NCI-H1092 treated with DMSO at 0.1 percent for 48 hours (cell line): ENCODE results near the gene PPP1R9B.

Experiments used
- DNase-seq: peaks from one replicate; lab custom pipeline; 2025; lab: John Stamatoyannopoulos, UW

Gene PPP1R9B

DNA sequence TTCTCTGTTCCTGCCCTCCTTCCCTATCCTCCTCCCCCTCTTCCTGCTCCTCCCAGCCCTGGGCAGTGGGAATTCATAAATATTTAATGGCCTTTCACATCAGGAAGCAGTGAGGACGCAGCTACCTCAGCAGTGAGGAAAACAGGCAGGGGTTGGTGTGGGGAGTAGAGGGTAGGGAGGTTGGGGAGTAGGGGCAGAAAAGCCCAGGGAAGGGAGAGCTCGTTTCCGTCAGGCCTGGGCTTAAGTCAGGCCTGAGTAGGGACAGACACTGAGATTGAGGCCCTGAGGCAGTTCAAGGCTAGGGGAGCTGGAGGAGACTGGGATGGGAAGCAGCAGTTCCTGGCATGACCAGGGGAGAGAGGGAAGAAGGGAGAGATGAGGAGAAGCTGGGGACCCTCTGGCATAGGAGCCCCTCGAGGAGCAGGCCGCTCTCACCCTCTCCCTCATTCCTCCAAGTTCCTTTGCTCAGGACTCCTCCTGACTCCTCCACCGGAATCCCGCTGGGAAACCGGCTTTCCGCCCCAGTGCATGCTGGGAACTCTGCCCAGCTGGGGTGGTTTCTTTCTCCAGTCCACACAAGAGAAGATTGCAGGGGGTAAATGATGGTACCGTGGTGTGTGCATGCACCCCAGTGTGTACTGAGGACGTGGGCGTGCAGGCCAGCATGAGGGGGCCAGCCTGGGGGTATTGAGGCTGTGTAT is 26.7 kb downstream of the PPP1R9B start:
- DNase-seq: peak; percentile 8

DNA sequence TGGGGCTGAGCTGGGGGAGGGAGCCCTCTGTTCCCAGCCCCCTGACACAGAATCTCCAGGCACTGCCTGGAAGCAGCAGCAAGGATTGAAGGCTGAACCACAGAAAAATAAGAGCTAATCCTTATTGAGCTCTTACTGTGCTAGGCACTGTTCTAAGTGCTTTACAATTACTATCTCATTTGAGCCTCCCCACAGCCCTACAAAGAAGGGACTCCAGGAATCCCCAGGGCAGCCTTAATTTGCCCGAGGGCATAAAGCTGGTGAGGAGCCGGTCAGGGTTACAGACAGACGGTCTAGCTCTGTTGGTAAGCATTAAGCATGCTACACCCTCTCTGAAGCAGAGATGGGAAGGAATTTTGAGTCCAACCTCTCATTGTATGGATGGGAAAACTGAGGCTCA is 27.5 kb downstream of the PPP1R9B start:
- no peak for DNase-seq

DNA sequence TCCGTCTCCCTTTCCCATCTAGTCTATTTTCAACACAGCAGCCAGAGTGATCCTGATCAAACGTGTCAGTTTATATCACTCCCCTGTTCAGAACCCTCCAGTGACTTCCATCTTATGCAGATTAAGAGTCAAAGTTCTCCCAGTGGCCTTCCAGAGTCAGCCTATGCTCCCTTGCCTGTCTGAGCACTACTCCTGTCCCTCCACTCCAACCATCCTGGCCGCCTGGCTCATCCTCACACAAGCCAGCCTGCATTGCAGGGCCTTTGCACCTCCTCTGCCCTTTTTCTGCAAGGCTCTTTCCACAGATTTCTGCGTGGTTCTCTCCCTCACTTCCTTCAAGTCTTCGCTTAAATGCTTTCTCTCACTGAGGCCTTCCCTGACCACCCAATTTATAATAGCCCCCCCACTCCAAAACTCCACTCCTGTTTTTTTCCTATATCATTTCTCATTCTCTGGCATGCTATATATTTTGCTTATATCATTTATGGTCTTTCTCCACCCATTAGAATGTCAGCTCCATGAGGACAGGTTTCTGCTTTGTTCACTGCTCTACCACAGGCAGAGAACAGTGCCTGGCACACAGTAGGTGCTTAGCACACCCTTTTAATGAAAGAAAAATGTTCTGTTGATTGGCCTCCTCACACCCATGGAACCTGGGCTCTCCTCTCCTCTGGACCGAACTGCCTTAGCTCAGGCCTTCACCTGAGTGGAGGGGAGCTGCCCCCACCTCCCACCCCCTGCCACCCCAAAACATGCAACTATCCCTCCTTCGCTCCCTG is 29.8 kb downstream of the PPP1R9B start:
- no peak for DNase-seq

GRCh38 chr17:50118828-50119218 is 31.7 kb downstream of the PPP1R9B start:
- no peak for DNase-seq

DNA sequence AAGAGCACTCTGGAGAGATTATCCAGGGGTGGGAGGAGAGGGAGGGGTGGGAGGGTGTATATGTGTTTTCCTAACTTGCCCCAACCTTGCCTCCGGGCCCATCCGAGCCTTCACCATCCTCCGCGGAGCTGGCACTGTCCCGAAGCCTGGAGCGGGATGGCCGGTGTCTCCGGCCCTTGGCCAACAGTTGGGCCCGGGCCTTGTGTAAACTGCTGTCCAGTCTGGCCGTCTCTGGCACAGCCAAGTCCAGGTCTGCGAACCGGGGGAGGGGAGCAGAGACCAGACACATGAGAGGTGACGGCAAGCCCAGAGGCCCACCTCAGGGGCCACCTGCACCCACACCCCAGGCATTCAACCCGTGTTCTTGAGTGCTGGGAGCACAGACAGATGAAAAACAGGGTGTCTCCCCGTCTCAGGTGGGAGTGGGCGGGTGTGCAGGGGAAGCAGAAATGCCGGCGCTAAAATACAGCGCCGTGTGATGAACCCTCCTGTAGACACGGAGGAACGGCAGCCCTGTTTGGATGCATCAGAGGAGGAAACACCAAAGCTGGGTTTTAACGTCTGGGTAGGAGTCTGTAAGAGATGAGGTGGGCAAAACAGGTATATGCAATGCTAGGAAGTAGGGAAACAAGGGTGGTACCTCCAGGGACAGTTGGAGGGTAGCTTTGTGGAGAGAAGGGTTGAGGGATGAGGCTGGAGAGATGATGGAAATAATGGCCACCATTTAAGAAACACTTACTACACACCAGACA is 32.2 kb downstream of the PPP1R9B start:
- DNase-seq: no peak

GRCh38 chr17:50117202-50118051 is 33.0 kb downstream of the PPP1R9B start:
- peak; percentile 50 for DNase-seq

DNA sequence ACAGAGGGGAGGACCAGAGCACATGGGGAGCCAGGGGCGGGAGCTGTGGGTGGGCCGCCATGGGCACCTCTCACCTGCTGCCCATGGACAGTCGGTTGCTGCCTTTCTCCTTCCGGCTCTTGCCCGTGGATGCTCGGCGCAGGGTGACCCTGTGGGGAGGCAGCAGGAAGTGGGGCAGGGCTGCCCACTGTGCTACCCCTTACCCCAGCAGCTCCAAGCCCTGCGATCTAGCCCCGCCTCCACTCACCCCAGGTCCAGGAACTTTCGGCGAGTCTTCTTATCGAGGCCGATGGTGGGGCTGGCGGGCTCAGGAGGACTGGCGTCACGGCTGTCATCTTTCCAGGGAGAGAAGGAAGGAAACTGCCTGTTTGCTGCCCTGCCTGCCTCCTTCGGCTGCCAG is 34.7 kb downstream of the PPP1R9B start:
- DNase-seq: no peak

DNA sequence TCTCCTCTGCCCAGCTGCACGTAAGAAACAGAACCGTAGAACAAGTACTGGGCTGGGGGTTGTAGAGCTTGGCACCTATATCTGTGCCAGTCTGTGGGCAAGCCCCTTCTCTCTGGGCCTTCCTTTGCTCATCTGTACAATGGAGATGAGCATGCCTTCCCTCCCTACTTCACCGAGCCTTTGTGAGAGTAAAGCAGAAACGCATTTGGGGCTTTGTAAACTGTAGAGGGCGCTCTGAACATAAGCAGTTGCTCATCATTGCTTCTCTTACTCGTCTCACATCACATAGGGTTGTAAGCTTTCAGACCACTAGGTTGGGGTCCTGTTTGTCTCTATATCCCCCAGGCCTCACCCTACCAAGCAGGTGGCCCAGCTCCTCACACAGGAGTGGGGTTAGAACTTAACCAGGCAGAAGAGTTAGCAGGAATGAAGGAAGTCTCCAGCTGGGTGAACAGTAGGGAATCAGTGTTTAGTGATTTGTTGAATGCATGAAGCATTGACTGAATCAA is 35.6 kb downstream of the PPP1R9B start:
- DNase-seq: peak; percentile 47

DNA sequence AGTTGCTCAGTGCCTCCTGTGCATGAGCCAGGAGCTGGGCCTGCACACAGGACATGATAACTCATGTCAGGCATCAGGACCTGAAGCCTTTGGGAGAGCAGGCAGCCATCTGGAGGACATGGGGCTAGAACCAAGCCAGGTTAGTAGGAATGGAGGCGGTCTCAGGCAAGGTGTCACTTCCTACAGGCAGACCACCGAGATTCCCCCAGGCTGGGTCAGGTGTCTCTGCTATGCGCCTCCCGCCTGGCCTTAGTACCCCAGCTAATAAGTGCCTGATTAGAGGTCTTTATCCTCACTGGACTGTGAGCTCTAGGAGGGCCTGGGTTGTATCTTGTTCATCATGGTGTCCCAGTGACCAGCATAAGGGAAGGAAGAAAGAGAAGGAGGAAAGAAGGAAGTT is 36.1 kb downstream of the PPP1R9B start:
- DNase-seq: no peak

DNA sequence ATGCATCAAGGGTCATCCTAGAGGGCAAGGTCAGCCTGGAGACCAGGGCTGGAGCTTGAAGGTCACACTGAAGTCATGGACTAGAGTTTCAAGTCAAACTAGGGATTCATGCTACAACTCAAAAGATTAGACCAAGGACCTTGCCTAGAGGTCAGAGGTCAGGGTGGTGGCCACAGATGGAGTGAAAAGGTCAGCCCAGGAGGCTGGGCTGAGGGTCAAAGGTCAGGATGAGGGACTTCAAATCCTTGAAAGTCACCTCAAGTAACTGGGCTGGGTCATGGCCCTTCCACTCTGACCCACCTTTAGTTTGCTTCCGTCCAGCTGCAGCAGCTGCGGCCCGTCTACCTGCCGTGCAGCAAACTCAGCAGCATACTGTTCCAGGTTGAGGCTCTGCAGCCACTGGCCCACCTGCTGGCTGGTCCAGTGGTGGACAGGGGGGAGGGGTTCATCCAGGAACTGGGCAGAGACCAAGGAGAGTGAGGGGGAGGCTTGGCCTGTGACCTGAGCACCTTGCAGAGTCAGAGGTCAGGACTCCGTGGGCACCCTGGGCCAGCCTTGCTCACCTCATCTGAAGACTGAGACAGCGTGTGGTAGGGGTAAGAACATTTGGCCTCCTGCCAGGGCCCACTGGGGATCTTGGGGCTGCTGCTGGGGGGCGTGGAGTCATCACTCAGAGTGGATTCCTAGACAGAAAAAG is 36.7 kb downstream of the PPP1R9B start:
- DNase-seq: no peak

DNA sequence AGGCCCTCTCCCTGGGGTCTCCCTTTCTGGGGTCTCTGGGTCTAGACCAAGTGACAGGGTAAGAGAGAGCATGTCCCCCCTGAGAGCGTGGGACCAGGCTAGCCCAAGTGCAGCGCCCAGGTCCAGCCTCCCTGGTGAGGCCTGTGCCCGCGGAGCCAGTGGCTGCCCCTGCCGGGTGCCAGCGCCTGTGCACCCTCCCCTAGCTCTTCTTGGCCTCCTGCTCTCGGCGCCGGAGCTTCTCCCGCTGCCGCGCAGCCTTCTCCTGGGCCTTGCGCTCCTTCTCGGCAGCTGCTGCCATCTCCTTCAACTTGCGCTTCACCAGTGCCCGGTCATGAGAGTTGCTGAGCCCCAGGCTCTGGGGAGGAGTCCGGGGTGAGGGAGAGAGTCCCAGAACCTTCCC is 37.8 kb downstream of the PPP1R9B start:
- DNase-seq: no peak

DNA sequence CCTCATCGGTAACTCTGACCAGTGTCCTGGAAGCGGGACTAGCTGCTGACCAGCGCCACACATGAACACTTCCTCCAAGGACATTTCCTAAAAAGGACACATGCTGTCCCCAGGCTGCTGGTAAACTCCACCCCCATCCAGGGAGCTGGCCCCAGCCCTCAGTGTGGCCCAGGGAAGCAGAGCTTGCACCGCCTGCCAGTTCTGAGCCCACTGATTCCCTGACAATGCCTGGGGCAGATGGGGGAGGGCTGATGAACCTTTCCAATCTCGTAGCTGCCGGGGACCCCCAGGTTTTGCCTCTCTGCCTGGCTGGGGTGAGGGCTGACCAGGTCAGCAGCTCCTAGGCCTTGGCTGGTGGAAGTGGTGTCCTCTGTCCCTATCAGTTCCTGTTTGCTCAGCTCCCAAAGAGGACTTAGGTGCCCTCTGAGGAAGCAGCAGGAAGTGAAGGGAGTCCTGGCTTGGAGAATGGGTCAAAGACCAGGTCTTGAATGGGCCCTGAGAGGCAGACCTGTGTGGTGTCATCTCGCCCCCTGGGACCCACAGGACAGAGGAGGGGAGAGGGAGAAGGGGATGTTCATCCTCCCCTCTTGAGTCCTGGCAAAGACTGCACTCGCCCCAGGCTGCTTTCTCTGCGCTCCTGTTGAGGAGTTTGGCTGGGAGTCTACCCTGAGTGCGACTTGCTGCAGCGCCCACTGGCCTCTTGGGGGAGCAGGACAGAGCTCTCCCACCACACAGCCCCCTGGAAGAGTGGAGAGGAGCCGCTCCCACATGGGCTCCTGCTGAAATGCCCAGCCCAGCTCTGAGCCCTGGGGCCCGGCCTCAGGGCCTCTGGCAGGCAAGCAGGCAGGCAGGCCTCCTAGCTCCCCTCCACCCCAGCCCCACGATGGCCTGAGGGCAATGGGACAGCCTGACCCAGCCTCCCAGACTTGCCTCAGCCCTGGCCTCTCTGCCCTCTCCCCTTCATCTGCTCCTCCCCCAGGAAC is 38.5 kb downstream of the PPP1R9B start:
- DNase-seq: no peak

DNA sequence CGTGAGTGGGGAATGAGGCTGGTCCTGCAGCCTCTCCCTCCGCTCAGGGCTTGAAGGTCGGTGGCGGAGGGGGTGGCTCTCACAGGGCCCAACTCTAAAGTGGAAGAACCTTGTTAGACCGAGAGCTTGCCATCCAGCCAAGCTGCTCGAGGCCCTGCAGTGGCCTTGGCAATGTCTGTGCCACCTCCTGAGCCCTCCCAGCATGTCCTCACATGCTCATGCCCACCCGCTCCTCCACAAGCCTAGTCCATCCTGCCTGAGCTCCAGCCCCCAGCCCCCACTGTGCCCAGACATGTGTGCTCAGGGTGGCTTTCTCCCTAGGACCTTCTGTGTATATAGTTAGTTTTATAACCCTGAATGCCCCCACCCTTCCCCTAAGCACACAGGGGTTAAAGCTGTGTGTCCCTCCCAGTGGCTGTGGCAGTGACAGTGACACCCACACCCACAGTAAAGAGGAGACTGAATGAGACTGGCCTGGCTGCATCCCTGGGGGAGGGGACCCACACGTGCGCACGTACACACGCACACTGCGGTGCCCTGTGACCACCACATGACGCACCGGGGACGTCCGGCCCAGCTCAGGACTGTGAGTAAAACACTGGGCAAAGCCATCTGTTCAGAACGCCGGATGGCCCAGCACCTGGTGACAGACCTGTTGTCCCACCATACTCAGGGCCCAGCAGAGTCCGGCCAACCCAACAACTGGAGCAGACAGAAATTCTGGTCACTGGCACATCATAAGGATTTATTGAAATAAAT is 39.7 kb downstream of the PPP1R9B start:
- no peak for DNase-seq

GRCh38 chr17:50109785-50110184 is 40.7 kb downstream of the PPP1R9B start:
- no peak for DNase-seq

- no peak for DNase-seq
Measured at GRCh38 chr17:50109207-50109606, 41.3 kb downstream of the PPP1R9B start.

GRCh38 chr17:50108556-50108955 is 41.9 kb downstream of the PPP1R9B start:
- DNase-seq: no peak

DNA sequence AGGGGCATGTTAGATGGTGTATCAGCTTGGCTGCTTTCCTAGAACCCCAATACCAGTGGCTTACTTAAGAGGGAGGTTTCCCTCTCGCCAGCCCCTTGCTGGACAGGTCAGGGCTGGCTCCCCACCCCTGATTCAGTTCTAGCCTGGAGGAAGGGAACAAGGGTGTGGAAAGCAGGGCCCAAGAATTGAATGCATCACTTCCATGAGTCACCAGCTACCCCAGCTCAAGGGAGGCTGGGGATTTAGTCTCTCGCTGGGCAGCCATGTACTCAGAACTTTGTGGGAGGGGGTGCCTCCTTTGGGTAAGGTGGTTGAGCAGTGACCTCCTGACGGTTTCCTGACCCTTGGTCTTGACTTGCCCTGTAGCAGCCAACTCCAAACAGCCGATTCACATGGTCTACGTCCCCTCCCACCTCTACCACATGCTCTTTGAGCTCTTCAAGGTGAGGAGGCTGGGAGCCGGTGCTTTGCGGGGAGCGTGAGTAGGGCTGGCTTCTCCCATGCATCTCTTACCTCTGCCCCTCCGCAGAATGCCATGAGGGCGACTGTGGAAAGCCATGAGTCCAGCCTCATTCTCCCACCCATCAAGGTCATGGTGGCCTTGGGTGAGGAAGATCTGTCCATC is 42.6 kb downstream of the PPP1R9B start:
- DNase-seq: no peak

DNA sequence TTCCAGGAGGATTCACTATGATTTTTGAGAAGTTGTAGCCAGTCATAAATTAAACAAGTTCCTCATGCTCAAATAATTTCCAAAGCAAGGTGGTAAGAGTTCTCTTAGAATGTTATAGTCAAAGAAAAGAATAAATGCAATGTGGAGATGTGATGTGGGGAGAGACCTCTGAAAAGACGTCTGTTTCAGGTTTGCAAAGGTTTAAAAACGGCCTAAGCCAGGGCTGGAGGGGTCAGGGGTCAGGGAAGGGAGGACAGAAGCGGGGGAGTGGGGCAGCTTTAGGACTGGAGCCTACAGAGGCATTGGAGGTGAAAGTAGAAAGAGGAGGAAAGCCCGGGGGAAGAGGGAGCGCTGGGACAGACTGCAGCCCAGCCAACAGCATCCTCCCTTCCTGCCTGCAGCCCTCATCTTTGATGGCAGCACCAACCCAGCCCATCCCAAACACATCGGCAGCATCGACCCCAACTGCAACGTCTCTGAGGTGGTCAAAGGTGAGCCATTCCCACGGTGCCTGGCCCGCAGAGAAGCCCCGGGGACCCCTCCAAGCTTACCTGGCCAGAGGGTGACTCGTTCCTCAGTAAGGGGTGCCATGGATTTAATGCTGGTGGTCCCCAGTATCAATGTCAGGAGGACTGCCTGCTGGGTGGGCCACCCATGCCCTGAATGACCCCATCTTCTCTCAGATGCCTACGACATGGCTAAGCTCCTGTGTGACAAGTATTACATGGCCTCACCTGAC is 43.9 kb downstream of the PPP1R9B start:
- DNase-seq: no peak
